Limb (tissue), 2 donors: ENCODE data around the gene AGAP1.
"Not testable (repeated sequence)": the region's sequence is repeated elsewhere in the genome, so short reads cannot be mapped to it uniquely, and the experiment has no call there.

Experiments
- DNase-seq, 2 donors: peaks; one replicate each; pipeline ENCODE4 v3.0.0-alpha.2; 2016; ENCODE audit errors: extremely low spot score in 2 of 2

Gene AGAP1

GRCh38 chr2:235757212-235757611 is 263.4 kb downstream of the AGAP1 start:
- no peak for DNase-seq

GRCh38 chr2:235757640-235758039 is 263.8 kb downstream of the AGAP1 start:
- no peak for DNase-seq

- DNase-seq: no peak
These were observed 269.2 kb downstream of the AGAP1 start for GRCh38 chr2:235762832-235763598.

GRCh38 chr2:235763816-235764215 is 270.0 kb downstream of the AGAP1 start:
- no peak for DNase-seq

GRCh38 chr2:235764478-235764877 is 270.6 kb downstream of the AGAP1 start:
- not testable (repeated sequence) for DNase-seq

- DNase-seq: no peak
These were observed 271.5 kb downstream of the AGAP1 start for GRCh38 chr2:235765181-235765820.

- DNase-seq: peak; percentile 82 to 87
These were observed 272.4 kb downstream of the AGAP1 start for GRCh38 chr2:235766278-235766677.

GRCh38 chr2:235768606-235769005 is 274.8 kb downstream of the AGAP1 start:
- peak in 1 of 2 donors; percentile 17 for DNase-seq

GRCh38 chr2:235769046-235769445 is 275.2 kb downstream of the AGAP1 start:
- DNase-seq: peak in 1 of 2 donors; percentile 21

GRCh38 chr2:235770909-235771820 is 277.3 kb downstream of the AGAP1 start:
- DNase-seq: no peak

GRCh38 chr2:235773188-235773928 is 279.5 kb downstream of the AGAP1 start:
- no peak for DNase-seq

GRCh38 chr2:235774153-235774870 is 280.5 kb downstream of the AGAP1 start:
- DNase-seq: no peak

- no peak for DNase-seq
These were observed 282.7 kb downstream of the AGAP1 start for GRCh38 chr2:235776531-235776930.

GRCh38 chr2:235779444-235779896 is 285.6 kb downstream of the AGAP1 start:
- DNase-seq: peak; percentile 35 to 84

- DNase-seq: peak in 1 of 2 donors; percentile 3
These were observed 286.6 kb downstream of the AGAP1 start for GRCh38 chr2:235780401-235780800.

GRCh38 chr2:235781775-235782174 is 287.9 kb downstream of the AGAP1 start:
- no peak for DNase-seq

GRCh38 chr2:235784788-235785187 is 290.9 kb downstream of the AGAP1 start:
- DNase-seq: no peak

- DNase-seq: no peak
These were observed 295.7 kb downstream of the AGAP1 start for GRCh38 chr2:235789552-235789951.

- DNase-seq: no peak
These were observed 299.4 kb downstream of the AGAP1 start for GRCh38 chr2:235793163-235793752.

GRCh38 chr2:235799281-235799680 is 305.4 kb downstream of the AGAP1 start:
- no peak for DNase-seq
